Esophagus squamous epithelium (tissue), 4 donors: Measurements from ENCODE around the gene FHIT.

Experiments used
- CTCF ChIP-seq, 6 experiments: fragments of 450-650 bp in 4 of 6; fragments of 200-600 bp in 2 of 6; sonication (generic) in 2 of 6; IDR thresholded peaks; one replicate each; pipeline ENCODE4 v1.5.1; 2016 to 2019; ENCODE audit warnings: antibody characterized with exemption in 6 of 6, mild to moderate bottlenecking in 4 of 6, moderate library complexity in 4 of 6
- POLR2A ChIP-seq, 4 donors: fragments of 450-650 bp; IDR thresholded peaks; one replicate each; pipeline ENCODE4 v1.6.1; 2017; ENCODE audit warnings: antibody characterized with exemption in 4 of 4, mild to moderate bottlenecking in 4 of 4, moderate library complexity in 3 of 4

GRCh38 chr3:60898321-60898720 is 352.9 kb downstream of the FHIT start:
- TF ChIP-seq CTCF (IDR thresholded peaks at IDR 0.05) (no peak), POLR2A (IDR thresholded peaks at IDR 0.05) (no peak)
